ENCODE data around the gene FAM25A.

The FAM25A gene

GRCh38 chr10:87066865-87067264 lies 46.8 kb downstream of the FAM25A start:
- no peak for DNase-seq

- no peak for DNase-seq
Observed at GRCh38 chr10:87068281-87068680, 48.2 kb downstream of the FAM25A start.

GRCh38 chr10:87072449-87072848 lies 52.4 kb downstream of the FAM25A start:
- no peak for DNase-seq
